GM21576 (cell line): ENCODE measurements around the gene NFKBIA.
"Not testable (repeated sequence)": the region's sequence is repeated elsewhere in the genome, so short reads cannot be mapped to it uniquely, and the experiment has no call there.

Source experiments
- ATAC-seq: cut with Tn5 transposase; IDR thresholded peaks from one replicate; pipeline ENCODE4 v1.9.1; 2021; ENCODE audit warnings: mild to moderate bottlenecking, moderate library complexity; ENCODE audit not compliant: unreplicated experiment

The NFKBIA gene

DNA sequence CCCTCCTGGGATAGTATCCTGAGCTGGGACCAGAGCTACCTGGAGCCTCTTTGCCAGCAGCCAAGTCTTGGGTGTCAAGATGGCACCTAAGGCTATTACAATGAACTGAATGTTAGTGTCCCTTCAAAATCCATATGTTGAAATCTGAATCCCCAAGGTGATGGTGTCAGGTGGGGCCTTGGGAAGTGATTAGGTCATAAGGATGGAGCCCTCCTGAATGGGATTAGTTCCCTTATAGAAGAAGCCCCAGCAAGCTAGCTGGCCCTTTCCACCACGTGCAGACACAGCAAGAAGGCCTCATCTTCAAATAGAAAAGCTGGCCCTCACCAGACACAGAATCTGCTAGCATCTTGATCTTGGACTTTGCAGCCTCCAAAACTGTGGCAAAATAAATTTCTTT, 12.4 kb downstream of the NFKBIA start:
- no peak for ATAC-seq

- ATAC-seq = no peak
These were observed 13.2 kb downstream of the NFKBIA start for GRCh38 chr14:35391388-35391710.

GRCh38 chr14:35390577-35391387, 13.8 kb downstream of the NFKBIA start:
- ATAC-seq = no peak

DNA sequence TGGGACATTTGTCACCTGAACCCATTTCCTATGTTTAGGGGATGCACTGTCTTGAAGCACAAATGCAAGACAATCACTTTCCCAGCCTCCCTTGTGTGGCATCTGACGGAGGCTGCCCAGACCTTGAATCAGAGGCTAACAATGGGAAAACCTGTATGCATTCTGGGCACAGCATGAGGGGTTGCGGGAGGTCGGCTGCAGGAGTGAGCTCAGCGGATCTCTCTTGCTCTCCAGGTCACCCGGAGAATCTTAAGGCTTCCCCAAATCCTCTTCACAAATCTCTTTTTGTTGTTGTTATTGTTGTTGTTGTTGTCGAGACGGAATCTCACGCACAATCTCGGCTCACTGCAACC, 15.3 kb downstream of the NFKBIA start:
- ATAC-seq = no peak

- ATAC-seq = no peak
These were observed 15.8 kb downstream of the NFKBIA start for GRCh38 chr14:35388656-35389314.

DNA sequence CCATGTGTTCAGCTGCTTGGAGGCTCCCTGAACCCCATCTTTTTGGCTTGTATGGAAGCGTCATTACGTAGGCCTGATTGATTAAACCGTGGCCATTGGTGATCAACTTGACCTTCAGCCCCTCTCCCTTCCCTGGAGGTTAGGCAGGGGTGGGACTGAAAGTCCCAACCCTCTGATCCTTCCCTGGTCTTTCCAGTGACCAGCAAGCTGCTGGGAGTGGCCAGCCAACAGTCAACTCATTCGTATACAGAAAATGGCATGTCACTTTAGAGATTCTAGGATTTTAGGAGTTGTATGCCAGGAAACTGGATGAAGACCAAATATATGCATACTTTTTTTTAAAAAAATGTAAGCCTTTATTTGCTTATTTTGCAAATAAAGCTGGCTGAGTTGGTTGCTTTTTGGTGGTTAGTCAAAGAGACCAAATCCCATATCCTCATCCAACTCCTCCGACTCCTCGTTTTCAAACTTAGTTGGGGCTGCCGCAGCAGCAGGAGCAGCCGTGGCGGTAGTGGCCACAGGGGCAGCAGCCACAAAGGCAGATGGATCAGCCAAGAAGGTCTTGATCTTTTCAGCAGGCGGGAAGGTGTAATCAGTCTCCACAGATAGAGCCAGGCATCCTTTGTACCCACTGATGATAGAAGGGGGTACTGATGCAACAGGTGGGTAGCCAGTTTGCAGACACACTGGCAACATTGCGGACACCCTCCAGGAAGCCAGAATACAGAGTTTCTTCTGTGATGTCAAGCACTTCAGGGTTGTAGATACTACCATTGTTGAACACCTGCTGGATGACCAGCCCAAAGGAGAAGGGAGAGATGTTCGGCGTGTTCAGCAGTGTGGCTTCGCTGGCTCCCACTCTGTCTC, 16.6 kb downstream of the NFKBIA start:
- no peak for ATAC-seq

- no peak for ATAC-seq
These were observed 17.3 kb downstream of the NFKBIA start for GRCh38 chr14:35387219-35387618.

- ATAC-seq = no peak
These were observed 17.9 kb downstream of the NFKBIA start for GRCh38 chr14:35386673-35387125.

DNA sequence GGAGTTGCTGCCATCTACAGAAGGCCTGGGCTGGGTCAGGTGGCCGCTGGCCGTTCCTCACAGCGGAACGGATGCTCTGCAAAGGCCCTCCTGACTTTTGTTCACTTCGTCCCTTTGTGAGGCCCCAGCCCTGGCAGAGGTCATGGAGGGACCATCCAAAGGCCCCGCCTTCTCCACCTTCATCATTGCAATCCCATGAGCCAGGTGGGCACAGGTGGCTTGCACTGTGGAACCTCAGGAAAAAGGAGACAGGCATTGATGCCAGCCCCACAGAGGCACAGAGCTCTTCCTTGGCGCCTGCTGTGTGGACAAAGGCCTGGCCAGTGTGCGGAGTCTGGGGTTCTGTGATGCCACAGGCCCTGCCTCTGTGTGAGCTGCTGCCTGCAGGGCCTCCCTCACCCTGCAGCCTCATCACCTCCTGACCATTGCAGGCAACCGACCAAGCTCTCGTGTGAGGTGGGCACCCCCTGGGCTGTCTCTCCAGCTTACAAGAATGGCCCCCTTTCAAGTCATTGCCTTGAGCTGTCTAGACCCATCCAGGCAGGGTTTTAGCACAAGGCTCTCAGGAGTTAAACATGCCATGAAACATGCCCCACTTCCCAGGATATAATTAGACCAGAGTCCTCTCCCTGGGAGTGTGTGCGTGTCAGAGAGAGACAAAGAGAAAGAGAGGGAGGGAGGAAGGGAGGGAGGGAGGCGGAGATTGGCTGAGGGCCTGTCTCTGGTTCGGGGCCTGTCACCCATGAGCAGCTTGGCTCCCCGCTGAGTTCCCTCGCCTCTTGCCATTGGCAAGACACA, 19.3 kb downstream of the NFKBIA start:
- no peak for ATAC-seq

GRCh38 chr14:35384455-35385041, 20.0 kb downstream of the NFKBIA start:
- no peak for ATAC-seq

DNA sequence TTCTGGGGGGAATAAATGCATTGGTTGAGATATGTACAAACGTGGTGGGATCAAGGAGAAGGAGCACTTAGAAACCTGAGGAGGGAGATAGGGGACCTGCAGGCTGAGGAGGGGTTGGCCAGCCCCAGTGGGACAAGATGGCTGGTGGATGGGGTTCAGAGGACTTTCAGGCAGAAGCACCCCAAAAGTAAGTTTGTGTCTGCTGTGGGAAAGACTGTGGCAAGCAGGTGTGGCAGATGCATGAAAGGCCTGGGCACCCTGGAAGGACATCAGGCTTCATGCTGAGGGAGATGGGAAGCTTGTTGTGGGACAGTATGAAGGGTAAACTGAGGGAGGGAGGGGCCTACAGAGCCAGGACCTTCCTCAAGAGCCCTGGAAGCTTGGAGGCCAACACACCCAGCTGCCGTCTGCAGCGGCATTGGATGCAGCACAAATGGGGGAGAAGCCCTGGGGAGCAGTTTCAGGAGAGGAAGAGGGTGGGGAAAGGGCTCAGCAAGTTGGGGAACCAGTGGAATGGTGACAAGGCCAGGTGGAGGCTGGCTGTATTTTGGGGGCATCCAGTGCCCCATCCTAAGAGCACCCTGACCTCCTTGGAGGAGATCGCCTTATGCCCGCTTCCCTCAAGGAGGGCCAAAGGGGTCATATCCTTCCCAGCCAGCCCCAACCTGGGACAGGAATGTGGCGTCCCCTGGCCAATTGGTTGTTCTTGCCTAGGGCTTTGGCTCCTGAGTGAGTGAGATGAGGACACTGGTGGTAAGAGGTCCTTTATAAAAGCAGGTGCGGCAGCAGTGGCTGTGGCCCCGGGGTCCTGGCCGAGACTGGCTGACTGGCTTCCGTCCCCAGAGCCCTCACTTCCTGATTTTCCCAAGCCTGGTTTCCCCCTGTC, 20.7 kb downstream of the NFKBIA start:
- no peak for ATAC-seq

DNA sequence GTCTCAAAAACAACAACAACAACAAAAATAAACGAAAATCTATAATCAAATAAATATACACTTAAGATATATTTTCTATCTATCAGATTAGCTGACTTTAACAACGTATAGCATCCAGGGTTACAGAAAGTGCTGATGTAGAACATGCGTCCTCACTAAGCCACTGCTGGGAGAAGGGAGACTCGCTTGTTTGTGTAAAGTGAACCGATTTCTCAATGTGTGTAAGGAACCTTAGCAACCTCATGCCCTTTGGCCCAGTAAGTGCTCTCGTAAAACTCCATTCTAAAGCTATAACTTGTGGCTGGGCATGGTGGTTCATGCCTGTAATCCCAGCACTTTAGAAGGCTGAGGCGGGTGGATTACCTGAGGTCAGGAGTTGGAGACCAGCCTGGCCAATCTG, 23.8 kb downstream of the NFKBIA start:
- no peak for ATAC-seq

- not testable (repeated sequence) for ATAC-seq
These were observed 25.2 kb downstream of the NFKBIA start for GRCh38 chr14:35379234-35379933.

DNA sequence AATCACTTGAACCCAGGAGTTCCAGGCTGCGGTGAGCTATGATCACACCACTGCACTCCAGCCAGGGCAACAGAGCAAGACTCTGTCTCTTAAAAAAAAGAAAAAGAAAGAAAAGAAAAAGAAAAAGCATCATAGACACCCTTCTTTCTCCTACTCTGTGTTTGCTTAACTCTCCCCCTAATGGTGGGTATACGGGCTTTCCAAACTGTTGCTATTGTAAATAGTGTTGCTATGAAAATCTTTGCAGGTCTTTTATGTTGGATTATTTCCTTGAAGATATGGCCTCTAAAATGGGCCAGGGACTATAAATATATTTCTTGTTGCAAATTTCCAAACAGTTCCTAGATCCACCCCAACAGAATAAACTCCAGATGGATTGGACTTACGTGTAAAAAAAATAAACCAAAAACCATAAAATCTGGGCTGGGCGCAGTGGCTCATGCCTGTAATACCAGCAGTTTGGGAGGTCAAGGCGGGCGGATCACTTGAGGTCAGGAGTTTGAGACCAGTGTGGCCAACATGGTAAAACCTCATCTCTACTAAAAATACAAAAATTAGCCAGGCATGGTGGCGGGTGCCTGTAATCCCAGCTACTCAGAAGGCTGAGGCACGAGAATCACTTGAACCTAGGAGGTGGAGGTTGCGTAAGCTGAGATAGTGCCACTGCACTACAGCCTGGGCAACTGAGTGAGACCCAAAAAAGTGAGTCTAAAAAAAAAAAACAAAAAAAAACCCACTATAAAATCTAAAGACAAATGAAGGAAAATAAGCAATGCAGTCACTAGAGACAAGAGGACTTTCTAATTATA, 25.9 kb downstream of the NFKBIA start:
- no peak for ATAC-seq

- no peak for ATAC-seq
These were observed 29.0 kb downstream of the NFKBIA start for GRCh38 chr14:35375558-35376025.

DNA sequence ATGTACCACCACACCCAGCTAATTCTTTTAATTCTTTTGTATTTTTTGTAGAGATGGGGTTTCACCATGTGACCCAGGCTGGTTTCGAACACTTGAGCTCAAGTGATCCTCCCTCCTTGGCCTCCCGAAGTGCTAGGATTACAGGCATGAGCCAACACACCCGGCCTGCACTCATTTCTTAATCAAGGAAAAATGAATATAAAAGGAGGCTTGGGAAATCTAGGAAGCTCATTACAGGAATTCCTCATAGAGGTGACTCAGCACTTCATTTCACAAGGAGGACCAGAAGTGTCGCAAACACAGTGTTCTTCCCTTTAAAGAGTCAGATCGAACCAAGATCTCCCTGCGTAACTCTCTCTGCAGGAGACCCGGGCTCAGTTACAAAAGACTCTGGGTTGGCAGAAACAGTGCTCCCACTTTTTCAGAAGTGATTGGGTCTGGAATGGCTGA, 30.3 kb downstream of the NFKBIA start:
- no peak for ATAC-seq

DNA sequence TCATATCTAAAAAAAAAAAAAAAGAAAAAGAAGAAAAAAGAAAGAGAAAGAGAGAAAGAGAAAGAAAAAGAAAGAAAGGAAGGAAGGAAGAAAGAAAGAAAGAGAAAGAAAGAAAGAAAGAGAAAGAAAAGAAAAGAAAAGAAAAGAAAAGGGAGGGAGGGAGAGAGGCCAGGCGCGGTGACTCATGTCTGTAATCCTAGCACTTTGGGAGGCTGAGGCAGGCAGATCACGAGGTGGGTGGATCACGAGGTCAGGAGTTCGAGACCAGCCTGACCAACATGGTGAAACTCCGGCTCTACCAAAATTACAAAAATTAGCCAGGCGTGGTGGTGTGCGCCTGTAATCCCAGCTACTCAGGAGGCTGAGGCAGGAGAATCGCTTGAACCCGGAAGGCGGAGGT, 31.3 kb downstream of the NFKBIA start:
- not testable (repeated sequence) for ATAC-seq

GRCh38 chr14:35370969-35371368, 33.6 kb downstream of the NFKBIA start:
- ATAC-seq = no peak
